ENCODE measurements around the gene SDCBP2. TPM values are rescaled to one million over a fixed set of nuclear protein-coding genes. Genes with fewer than 3 reads are reported as not detected.

Gene SDCBP2
- total RNA-seq, 1 experiment from 2014 or later, result 1.9 TPM

- peaks cover 2% of the 10 kb centered on the region for H4K20me1 ChIP-seq (ENCODE audit: control insufficient read depth, insufficient read depth, insufficient read length)
- no peak overlapping the region for H3K56ac ChIP-seq (ENCODE audit: insufficient read length, low read depth, low read length)
- no peak overlapping the region for H3K27ac Mint-ChIP-seq
- no CpG with 5 or more reads among the region's 8 CpGs for WGBS (ENCODE audit: extremely low coverage, insufficient read length, low lambda C conversion rate)
- no peak overlapping the region for H2BK5ac ChIP-seq (ENCODE audit: insufficient read length, low read length)
- no peaks in the 10 kb centered on the region for H3K27me3 ChIP-seq (ENCODE audit: insufficient read depth, low read length)
- DNase-seq, result peak; percentile 25
- H3K36me3 Mint-ChIP-seq (ENCODE audit: insufficient read depth in 1 of 3, low read depth in 3 of 3), result peaks cover 9 to 13% (median 12%) of the 10 kb centered on the region in 3 experiments; a peak in 6 of 7 replicates
- H3K79me2 ChIP-seq (ENCODE audit: insufficient read depth, low read length), result peaks cover 6% of the 10 kb centered on the region; the same call in 1 of the 2 replicates
- H3K9ac ChIP-seq (ENCODE audit: extremely low read depth, insufficient read length, low read length), result no peak overlapping the region
- H4K8ac ChIP-seq (replicated peaks; ENCODE audit: insufficient read length, low read depth, low read length), result no peak overlapping the region
- no peak overlapping the region for H2BK120ac ChIP-seq (ENCODE audit: low read depth, low read length, poor library complexity, severe bottlenecking)
- H3K4me3 Mint-ChIP-seq, result no peak overlapping the region; a peak in 2 of 5 replicates
- no peak overlapping the region for H2AK5ac ChIP-seq (ENCODE audit: insufficient read length, low read length)
- TF ChIP-seq CTCF (conservative IDR thresholded peaks at IDR 0.05), result no peak
- H3K27ac ChIP-seq (ENCODE audit: insufficient read length, low read depth, low read length), result no peak overlapping the region
- H3K18ac ChIP-seq (ENCODE audit: insufficient read length, low read depth, low read length), result no peak overlapping the region
- no peak overlapping the region for H3T11ph ChIP-seq (ENCODE audit: low read length)
- no peak overlapping the region for H4K5ac ChIP-seq (ENCODE audit: insufficient read length, low read depth, low read length)
- no peak overlapping the region for H3K4me2 ChIP-seq (ENCODE audit: insufficient read depth, insufficient read length, low read length)
- H3K27me3 Mint-ChIP-seq (ENCODE audit: low read depth), result peaks cover under 1% of the 10 kb centered on the region; the same call in 1 of the 2 replicates
- no peak overlapping the region for H2BK12ac ChIP-seq (ENCODE audit: insufficient read length, low read depth, low read length)
- no peak overlapping the region for H3K23ac ChIP-seq (ENCODE audit: insufficient read length, low read depth, low read length)
- no peaks in the 10 kb centered on the region for H3K9me3 ChIP-seq (ENCODE audit: control insufficient read depth, low read depth, low read length)
- no peak overlapping the region for H3K4ac ChIP-seq (ENCODE audit: low read depth, low read length)
- H3K14ac ChIP-seq (ENCODE audit: insufficient read depth, low read length), result no peak overlapping the region
- no peak overlapping the region for H2BK15ac ChIP-seq (ENCODE audit: low read depth, low read length)
- peaks cover 15% of the 10 kb centered on the region for H3K79me1 ChIP-seq (ENCODE audit: insufficient read depth, low read depth, low read length, poor library complexity, severe bottlenecking)
- H4K91ac ChIP-seq (ENCODE audit: insufficient read length, low read depth, low read length), result no peak overlapping the region
- no peak overlapping the region for H2BK20ac ChIP-seq (ENCODE audit: low read depth, low read length, poor library complexity, severe bottlenecking)
- H3K4me1 ChIP-seq (ENCODE audit: insufficient read depth, low read length), result 0 out of 2 replicates have a peak, but pooled peaks cover 4% of the 10 kb centered on the region
- peaks cover 9% of the 10 kb centered on the region for H3K23me2 ChIP-seq (ENCODE audit: insufficient read length, low read depth, low read length, poor library complexity, severe bottlenecking)
- peaks cover 4 to 11% of the 10 kb centered on the region in 2 experiments; a peak in 3 of 4 replicates for H3K4me1 Mint-ChIP-seq
- no peak overlapping the region for H2AFZ ChIP-seq (ENCODE audit: low read length)
- H3K9me3 Mint-ChIP-seq, result no peaks in the 10 kb centered on the region
These were observed 1.7 kb downstream of the SDCBP2 start for GRCh38 chr20:1327241-1327653.

All from H9 (cell line).